Ovary (tissue), 9 donors: ENCODE results near the gene CNOT1. TPM values are rescaled to one million over a fixed set of nuclear protein-coding genes. Genes with fewer than 3 reads are reported as not detected.

Experiments
- DNase-seq, 5 donors: peaks; one replicate each; pipeline ENCODE4 v3.0.0-alpha.2; 2019 to 2020
- H3K27ac ChIP-seq, 2 donors: fragments of 200-600 bp; one replicate each; pipeline versions ENCODE4 v1.5.1 to v1.8.0; 2019 to 2022
- H3K27me3 ChIP-seq: fragments of 200-600 bp; one replicate; pipeline ENCODE4 v1.8.0; 2022
- H3K36me3 ChIP-seq: fragments of 200-600 bp; sonication (generic); one replicate; pipeline ENCODE4 v1.5.1; 2019
- H3K4me1 ChIP-seq: one replicate; pipeline ENCODE4 v1.8.1; 2013; ENCODE audit warnings: mild to moderate bottlenecking, moderate library complexity; ENCODE audit not compliant: insufficient read depth
- H3K4me3 ChIP-seq: fragments of 200-600 bp; sonication (generic); one replicate; pipeline ENCODE4 v1.5.1; 2017
- H3K9me3 ChIP-seq, 2 donors: fragments of 200-600 bp in 1 of 2; sonication (generic) in 1 of 2; one replicate each; pipeline versions ENCODE4 v1.5.1 to v1.8.1; 2013 to 2019; ENCODE audit warnings: mild to moderate bottlenecking in 1 of 2, moderate library complexity in 1 of 2
- CTCF ChIP-seq, 3 donors: fragments of 450-650 bp in 2 of 3; fragments of 200-600 bp in 1 of 3; IDR thresholded peaks; one replicate each; pipeline versions ENCODE4 v1.5.1 to v1.8.0; 2016 to 2022; ENCODE audit warnings: antibody characterized with exemption in 3 of 3, mild to moderate bottlenecking in 1 of 3
- EP300 ChIP-seq: sonication (generic); formaldehyde crosslinking; IDR thresholded peaks from one replicate; pipeline ENCODE4 v1.6.1; 2017; ENCODE audit warnings: antibody characterized with exemption
- POLR2A ChIP-seq: fragments of 450-650 bp; IDR thresholded peaks from one replicate; pipeline ENCODE4 v1.6.1; 2017; ENCODE audit warnings: antibody characterized with exemption, mild to moderate bottlenecking, moderate library complexity
- WGBS, 3 donors: extraction: QIAGEN DNeasy Blood & Tissue Kit in 1 of 3; methylation state at CpG; one replicate each; pipeline versions ENCODE4 v1.1.5 to v1.1.7; 2013 to 2017; 5-methylcytosine and 5-hydroxymethylcytosine counted together
- intact Hi-C, 4 donors: fragments of 100-400 bp; cut with DNase I; formaldehyde crosslinking; loops; one replicate each; pipeline versions ENCODE4 v1.11.0 to v1.15.1; 2022 to 2023
- polyA plus RNA-seq, 2 donors: library from polyadenylated mRNA; stranded (reverse); fragments of 200-250 nt in 1 of 2; fragments of 350-450 nt in 1 of 2; fragmentation: Illumina TruSeq in 1 of 2; extraction: RNeasy Lipid Tissue Mini Kit (QIAGEN cat#74804) in 1 of 2; gene quantifications; one replicate each; pipeline ENCODE4 v1.2.3, GENCODE V29; 2013 to 2014
- total RNA-seq, 7 donors: library from RNA; depleted of rRNA in 2 of 7; stranded (reverse); fragments of >200 nt in 2 of 7; fragmentation: NEBNext Ultra II Directional in 3 of 7; extraction: Animal tissue kit (Norgen Biotek cat#: 25700) in 3 of 7; gene quantifications; one replicate each; pipeline versions ENCODE4 v1.1.0 to v1.2.4, GENCODE V29; 2016 to 2023
- donor health status: DM: no; HTN: no; CAD: no; lungs with moderate emphysema.
- donor health status: DM: no; HTN: no; CAD: no.
- donor health status: Bipolar disorder and iron deficiency.
- donor health status: DM: yes; HTN: yes; CAD: no.
- donor health status: DM: no; HTN: no; CAD: no.
- donor health status: DM: yes; HTN: yes; CAD: no.

The CNOT1 gene
- total and polyA plus RNA-seq, 9 donors = 63.8 to 145 (median 111) TPM

GRCh38 chr16:58499615-58500351 lies 129.8 kb downstream of the CNOT1 start, which contains the start of gene NDRG4:
TSS of gene NDRG4 (plus strand) at chr16:58500143. CDS start at chr16:58500249, 106 bp downstream.
- intact Hi-C loops = loop anchor here in 3 of 4 donors (10.0 kb wide), 3 partner anchors 165 to 935 kb away; partner anchors contain the start of gene MMP15 (in 1 of the 3)

GRCh38 chr16:58499092-58499511 lies 130.5 kb downstream of the CNOT1 start:
- intact Hi-C loops = loop anchor here in 2 of 4 donors (10.0 kb wide), 2 partner anchors 164 to 474 kb away; partner anchors contain the start of gene MMP15 (in 1 of the 2)
- TF ChIP-seq POLR2A = no peak
- TF ChIP-seq EP300 = no peak
- TF ChIP-seq CTCF (IDR thresholded peaks at IDR 0.05) = no peak
- DNase-seq = peak in 1 of 5 donors; percentile 23
- WGBS, 3 donors = 79 to 89% (median 81%) methylated on average over 10 of the region's 10 CpGs
- Histone ChIP-seq H3K4me3 (no peak overlapping the region), H3K36me3 (no peaks in the 10 kb centered on the region), H3K4me1 (peaks cover 6% of the 10 kb centered on the region), H3K27me3 (no peaks in the 10 kb centered on the region), H3K9me3 (no peaks in the 10 kb centered on the region), H3K27ac (no peak overlapping the region)

More at GRCh38 chr16:58499615-58500351, 129.8 kb downstream of the CNOT1 start, which contains the start of gene NDRG4:
- Histone ChIP-seq H3K36me3 (no peaks in the 10 kb centered on the region), H3K4me3 (peak within 1 kb of the TSS; percentile 28), H3K27ac (no peak within 1 kb of the TSS), H3K27me3 (no peaks in the 10 kb centered on the region), H3K4me1 (peaks cover 6% of the 10 kb centered on the region), H3K9me3 (no peaks in the 10 kb centered on the region)
- TF ChIP-seq EP300 (no peak), POLR2A (no peak), CTCF (IDR thresholded peaks at IDR 0.05) (no peak)
- DNase-seq = peak in 2 of 5 donors; percentile 39 to 50
- 14 to 40% (median 18%) methylated on average over 20 to 24 of the region's 24 CpGs for WGBS, 3 donors

DNA sequence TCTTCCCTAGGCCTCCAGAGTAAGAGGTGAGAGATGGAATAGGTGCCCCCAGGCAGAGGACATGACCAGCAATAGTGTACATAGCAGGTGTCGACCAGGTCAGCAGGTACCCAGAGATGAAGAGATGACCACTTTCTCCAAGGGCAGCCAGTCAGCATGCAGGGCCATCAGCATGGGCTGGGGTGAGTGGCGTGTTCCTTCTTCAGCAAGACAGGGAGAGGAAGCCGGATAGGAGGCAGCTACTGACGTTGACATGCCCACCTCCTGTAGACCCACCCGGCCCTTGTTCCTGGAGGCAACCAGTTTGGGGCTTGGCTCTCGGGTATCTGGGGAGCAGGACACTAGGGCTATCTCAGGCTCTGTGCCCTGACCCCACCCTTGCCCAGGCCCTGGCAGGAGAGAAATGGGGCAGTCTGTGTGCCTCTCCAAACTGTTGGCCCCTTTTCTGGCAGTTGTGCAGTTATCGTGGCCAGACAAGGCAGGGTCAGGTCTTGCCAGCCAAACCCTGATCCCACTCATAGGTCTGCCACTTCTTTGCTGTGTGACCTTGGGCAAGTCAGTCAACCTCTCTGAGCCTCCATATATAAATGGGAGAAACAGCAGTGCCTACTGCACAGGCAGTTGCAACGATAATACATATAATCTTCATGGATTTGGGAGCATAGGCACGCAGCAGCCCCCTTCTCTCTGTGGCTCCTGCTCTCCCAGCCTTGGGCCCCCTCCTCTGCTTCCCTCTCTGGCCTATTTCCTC lies 131.1 kb downstream of the CNOT1 start:
- Histone ChIP-seq H3K4me1 (peaks cover 6% of the 10 kb centered on the region), H3K36me3 (no peaks in the 10 kb centered on the region), H3K27ac (no peak overlapping the region), H3K27me3 (no peaks in the 10 kb centered on the region), H3K4me3 (no peak overlapping the region), H3K9me3 (no peaks in the 10 kb centered on the region)
- TF ChIP-seq CTCF (IDR thresholded peaks at IDR 0.05) (no peak), EP300 (no peak), POLR2A (no peak)
- 73 to 75% (median 74%) methylated on average over 9 of the region's 9 CpGs for WGBS, 3 donors
- peak in 1 of 5 donors; percentile 13 for DNase-seq
- intact Hi-C loops = loop anchor here in 2 of 4 donors (10.0 kb wide), 2 partner anchors 164 to 474 kb away; partner anchors contain the start of gene MMP15 (in 1 of the 2)

DNA sequence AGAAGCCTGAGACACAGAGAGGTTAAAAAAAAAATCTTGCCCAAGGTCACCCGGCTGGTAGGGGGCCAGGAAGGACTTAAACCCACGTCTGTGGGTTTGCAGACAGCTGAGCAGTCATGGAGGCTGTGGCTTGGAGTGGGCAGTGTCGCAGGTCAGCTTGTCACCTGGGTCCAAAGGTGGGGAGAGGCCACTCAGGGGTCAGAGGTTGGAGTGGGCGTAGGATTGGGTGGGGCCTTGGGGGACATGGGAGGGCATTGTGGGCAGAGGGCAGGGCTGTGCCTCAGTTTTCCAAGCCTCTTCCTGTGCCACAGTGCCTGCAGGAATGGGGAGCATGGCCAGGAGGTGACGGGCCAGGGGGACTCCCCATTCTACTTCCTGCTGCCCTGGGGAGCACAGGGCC lies 131.7 kb downstream of the CNOT1 start:
- 32 to 48% (median 32%) methylated on average over 5 of the region's 5 CpGs for WGBS, 3 donors
- Histone ChIP-seq H3K4me3 (no peak overlapping the region), H3K9me3 (no peaks in the 10 kb centered on the region), H3K27ac (no peak overlapping the region), H3K4me1 (peaks cover 6% of the 10 kb centered on the region), H3K36me3 (no peaks in the 10 kb centered on the region), H3K27me3 (no peaks in the 10 kb centered on the region)
- intact Hi-C loops = loop anchor here in 2 of 4 donors (10.0 kb wide), 2 partner anchors 163 to 473 kb away; partner anchors contain the start of gene MMP15 (in 1 of the 2)
- no peak for TF ChIP-seq POLR2A
- TF ChIP-seq CTCF (IDR thresholded peaks at IDR 0.05) = no peak
- TF ChIP-seq EP300 = no peak
- peak in 1 of 5 donors; percentile 25 for DNase-seq
